Measurements from ENCODE around the gene ZNF30.

DNA sequence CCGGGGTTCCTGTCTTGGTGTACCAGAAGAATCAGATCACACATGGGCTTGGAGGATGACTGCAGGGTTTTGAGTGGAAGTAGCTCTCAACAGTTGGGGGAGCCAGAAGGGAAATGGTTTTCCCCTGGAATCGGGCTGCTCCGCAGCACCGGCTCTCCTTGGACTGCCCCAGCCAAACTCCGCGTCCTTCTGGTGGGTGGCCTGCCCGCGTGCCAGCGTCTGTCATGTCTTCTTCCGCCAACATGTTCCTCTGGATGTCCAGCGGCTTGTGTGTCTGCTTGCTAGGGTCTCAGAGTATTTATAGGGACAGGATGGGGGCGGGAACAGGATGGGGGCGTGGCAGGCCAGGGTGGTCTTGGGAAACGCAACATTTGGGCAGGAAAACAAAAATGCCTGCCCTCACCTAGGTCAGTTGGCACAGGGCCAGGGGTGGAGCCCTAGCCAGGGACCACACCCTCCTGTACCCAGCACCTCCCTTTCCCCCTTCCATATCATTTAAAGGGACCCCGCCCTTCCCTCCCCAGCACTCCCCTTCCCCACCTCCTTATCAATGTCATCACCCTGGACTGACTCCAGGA is 1.3 kb upstream of the ZNF30 start:
- TF ChIP-seq, protein P1, sequence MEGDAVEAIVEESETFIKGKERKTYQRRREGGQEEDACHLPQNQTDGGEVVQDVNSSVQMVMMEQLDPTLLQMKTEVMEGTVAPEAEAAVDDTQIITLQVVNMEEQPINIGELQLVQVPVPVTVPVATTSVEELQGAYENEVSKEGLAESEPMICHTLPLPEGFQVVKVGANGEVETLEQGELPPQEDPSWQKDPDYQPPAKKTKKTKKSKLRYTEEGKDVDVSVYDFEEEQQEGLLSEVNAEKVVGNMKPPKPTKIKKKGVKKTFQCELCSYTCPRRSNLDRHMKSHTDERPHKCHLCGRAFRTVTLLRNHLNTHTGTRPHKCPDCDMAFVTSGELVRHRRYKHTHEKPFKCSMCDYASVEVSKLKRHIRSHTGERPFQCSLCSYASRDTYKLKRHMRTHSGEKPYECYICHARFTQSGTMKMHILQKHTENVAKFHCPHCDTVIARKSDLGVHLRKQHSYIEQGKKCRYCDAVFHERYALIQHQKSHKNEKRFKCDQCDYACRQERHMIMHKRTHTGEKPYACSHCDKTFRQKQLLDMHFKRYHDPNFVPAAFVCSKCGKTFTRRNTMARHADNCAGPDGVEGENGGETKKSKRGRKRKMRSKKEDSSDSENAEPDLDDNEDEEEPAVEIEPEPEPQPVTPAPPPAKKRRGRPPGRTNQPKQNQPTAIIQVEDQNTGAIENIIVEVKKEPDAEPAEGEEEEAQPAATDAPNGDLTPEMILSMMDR (IDR thresholded peaks at IDR 0.05): no peak
- no peak for TF ChIP-seq POLR2A (IDR thresholded peaks at IDR 0.05)
